ENCODE results near the gene RAET1E.

RAET1E gene

GRCh38 chr6:149859368-149859767 is 38.5 kb downstream of the RAET1E start:
- TF ChIP-seq CTCF (IDR thresholded peaks at IDR 0.05; ENCODE audit: low read depth, low read length, missing control alignments) = no peak
- peak overlapping the region; percentile 59 for H3K27ac ChIP-seq
- in situ Hi-C loops (cut with HindIII; ENCODE audit: low pct_ligation_motif_present, low sequenced_read_pairs) = no loop called here
- no peak overlapping the region for H3K4me3 ChIP-seq (ENCODE audit: low read depth, low read length)
- no peaks in the 10 kb centered on the region for H3K36me3 ChIP-seq (replicated peaks)
- peak; percentile 92 for DNase-seq
- H3K27me3 ChIP-seq (replicated peaks) = no peaks in the 10 kb centered on the region

GRCh38 chr6:149857541-149857940 is 40.4 kb downstream of the RAET1E start:
- in situ Hi-C loops (cut with HindIII; ENCODE audit: low pct_ligation_motif_present, low sequenced_read_pairs) = no loop called here
- Histone ChIP-seq H3K4me3 (ENCODE audit: low read depth, low read length) (no peak overlapping the region), H3K27ac (peak overlapping the region; percentile 96), H3K36me3 (replicated peaks) (no peaks in the 10 kb centered on the region), H3K27me3 (replicated peaks) (no peaks in the 10 kb centered on the region)
- DNase-seq = no peak
- TF ChIP-seq CTCF (IDR thresholded peaks at IDR 0.05; ENCODE audit: low read depth, low read length, missing control alignments) = no peak

GRCh38 chr6:149856256-149856994 is 41.5 kb downstream of the RAET1E start:
- peak overlapping the region; percentile 57 for H3K4me3 ChIP-seq (ENCODE audit: low read depth, low read length)
- no peak for DNase-seq
- TF ChIP-seq CTCF (IDR thresholded peaks at IDR 0.05; ENCODE audit: low read depth, low read length, missing control alignments) = no peak
- in situ Hi-C loops (cut with HindIII; ENCODE audit: low pct_ligation_motif_present, low sequenced_read_pairs) = no loop called here
- no peaks in the 10 kb centered on the region for H3K36me3 ChIP-seq (replicated peaks)
- H3K27me3 ChIP-seq (replicated peaks) = no peaks in the 10 kb centered on the region
- peak overlapping the region; percentile 96 for H3K27ac ChIP-seq

- Histone ChIP-seq H3K36me3 (replicated peaks) (no peaks in the 10 kb centered on the region), H3K27ac (peak overlapping the region; percentile 96)
Observed at GRCh38 chr6:149855741-149856140, 42.2 kb downstream of the RAET1E start.

GRCh38 chr6:149855040-149855654 is 42.8 kb downstream of the RAET1E start:
- Histone ChIP-seq H3K27ac (peak overlapping the region; percentile 96), H3K36me3 (replicated peaks) (no peaks in the 10 kb centered on the region), H3K27me3 (replicated peaks) (no peaks in the 10 kb centered on the region), H3K4me3 (ENCODE audit: low read depth, low read length) (peak overlapping the region; percentile 57)
- in situ Hi-C loops (cut with HindIII; ENCODE audit: low pct_ligation_motif_present, low sequenced_read_pairs) = no loop called here
- no peak for TF ChIP-seq CTCF (IDR thresholded peaks at IDR 0.05; ENCODE audit: low read depth, low read length, missing control alignments)
- peak; percentile 92 for DNase-seq

More at GRCh38 chr6:149855741-149856140, 42.2 kb downstream of the RAET1E start:
- TF ChIP-seq CTCF (IDR thresholded peaks at IDR 0.05; ENCODE audit: low read depth, low read length, missing control alignments) = no peak
- no peaks in the 10 kb centered on the region for H3K27me3 ChIP-seq (replicated peaks)
- DNase-seq = no peak
- in situ Hi-C loops (cut with HindIII; ENCODE audit: low pct_ligation_motif_present, low sequenced_read_pairs) = no loop called here
- peak overlapping the region; percentile 57 for H3K4me3 ChIP-seq (ENCODE audit: low read depth, low read length)

All from brain microvascular endothelial cell (primary cell).